Mesenchymal stem cell (in vitro differentiated cells and primary cell): ENCODE data around the gene ABHD2. TPM values are rescaled to one million over a fixed set of nuclear protein-coding genes. Genes with fewer than 3 reads are reported as not detected.
"Not testable (repeated sequence)": the region's sequence is repeated elsewhere in the genome, so short reads cannot be mapped to it uniquely, and the experiment has no call there.

Experiments used
- DNase-seq: peaks from one replicate; pipeline ENCODE4 v3.0.0-alpha.2; 2013
- H2AFZ ChIP-seq: one replicate; pipeline ENCODE4 v1.6.1; 2013; ENCODE audit warnings: low read depth, mild to moderate bottlenecking, control low read depth, inconsistent platforms, low read length, moderate library complexity
- H2AK5ac ChIP-seq: 2 replicates; pipeline ENCODE4 v1.6.1; 2013; ENCODE audit warnings: low read length, moderate library complexity, mild to moderate bottlenecking, inconsistent platforms; ENCODE audit not compliant: severe bottlenecking
- H2BK120ac ChIP-seq: one replicate; pipeline ENCODE4 v1.6.1; 2013; ENCODE audit warnings: low read depth, mild to moderate bottlenecking, inconsistent platforms, low read length, moderate library complexity
- H2BK12ac ChIP-seq, 2 experiments: one replicate each; pipeline ENCODE4 v1.6.1; 2013; ENCODE audit warnings: inconsistent platforms in 2 of 2, low read length in 2 of 2, mild to moderate bottlenecking in 2 of 2, moderate library complexity in 2 of 2, control low read depth in 1 of 2
- H2BK15ac ChIP-seq: one replicate; pipeline ENCODE4 v1.6.1; 2013; ENCODE audit warnings: mild to moderate bottlenecking, low read depth, inconsistent platforms; ENCODE audit not compliant: poor library complexity, severe bottlenecking
- H2BK5ac ChIP-seq: 2 replicates; pipeline ENCODE4 v1.6.1; 2013; ENCODE audit warnings: low read depth, mild to moderate bottlenecking, low read length, control low read depth, inconsistent platforms; ENCODE audit not compliant: poor library complexity, severe bottlenecking
- H3K14ac ChIP-seq, 2 experiments: one replicate each; pipeline ENCODE4 v1.6.1; 2013; ENCODE audit warnings: inconsistent platforms in 2 of 2, low read length in 2 of 2, control low read depth in 1 of 2, mild to moderate bottlenecking in 1 of 2, moderate library complexity in 1 of 2
- H3K18ac ChIP-seq, 2 experiments: one replicate each; pipeline ENCODE4 v1.6.1; 2013; ENCODE audit warnings: inconsistent platforms in 2 of 2, low read length in 2 of 2, control low read depth in 1 of 2, low read depth in 1 of 2, mild to moderate bottlenecking in 1 of 2
- H3K23ac ChIP-seq, 2 experiments: one replicate each; pipeline ENCODE4 v1.6.1; 2013; ENCODE audit warnings: inconsistent platforms in 2 of 2, low read length in 2 of 2, mild to moderate bottlenecking in 2 of 2, moderate library complexity in 2 of 2, control low read depth in 1 of 2
- H3K27ac ChIP-seq: 2 replicates; pipeline ENCODE4 v1.5.1; 2013; ENCODE audit warnings: mild to moderate bottlenecking, moderate library complexity, low read length, control low read depth, inconsistent platforms; ENCODE audit not compliant: poor library complexity, severe bottlenecking
- H3K27me3 ChIP-seq, 2 experiments: 2 replicates each; pipeline versions ENCODE4 v1.6.1 to v1.7.0; 2013; ENCODE audit warnings: low read length in 2 of 2, mild to moderate bottlenecking in 2 of 2, moderate library complexity in 2 of 2, control low read depth in 1 of 2, inconsistent platforms in 1 of 2; ENCODE audit not compliant: control insufficient read depth in 1 of 2, insufficient read depth in 1 of 2
- H3K36me3 ChIP-seq, 2 experiments: 2 replicates each; pipeline versions ENCODE4 v1.6.1 to v1.7.0; 2013; ENCODE audit warnings: low read length in 2 of 2, control low read depth in 1 of 2, inconsistent platforms in 1 of 2, low read depth in 1 of 2, mild to moderate bottlenecking in 1 of 2; ENCODE audit not compliant: insufficient read depth in 2 of 2, control insufficient read depth in 1 of 2
- H3K4ac ChIP-seq, 2 experiments: one replicate each; pipeline ENCODE4 v1.6.1; 2013; ENCODE audit warnings: inconsistent platforms in 2 of 2, low read length in 2 of 2, mild to moderate bottlenecking in 2 of 2, moderate library complexity in 2 of 2, control low read depth in 1 of 2, low read depth in 1 of 2
- H3K4me1 ChIP-seq: 2 replicates; pipeline ENCODE4 v1.6.1; 2013; ENCODE audit warnings: low read depth, low read length, control low read depth; ENCODE audit not compliant: control insufficient read depth, insufficient read depth
- H3K4me2 ChIP-seq: 2 replicates; pipeline ENCODE4 v1.6.1; 2013; ENCODE audit warnings: low read length, mild to moderate bottlenecking, inconsistent platforms; ENCODE audit not compliant: poor library complexity, severe bottlenecking
- H3K4me3 ChIP-seq, 2 experiments: 2 replicates each; pipeline versions ENCODE4 v1.5.1 to v1.7.0; 2013; ENCODE audit warnings: low read length in 2 of 2, mild to moderate bottlenecking in 2 of 2, control low read depth in 1 of 2, low read depth in 1 of 2; ENCODE audit not compliant: insufficient read depth in 1 of 2
- H3K79me1 ChIP-seq: replicated peaks from 2 replicates; pipeline ENCODE4 v1.6.1; 2013; ENCODE audit warnings: mild to moderate bottlenecking, control low read depth, low read length, inconsistent platforms; ENCODE audit not compliant: poor library complexity, severe bottlenecking
- H3K9ac ChIP-seq: 2 replicates; pipeline ENCODE4 v1.7.0; 2013; ENCODE audit warnings: mild to moderate bottlenecking, low read length, moderate library complexity
- H3K9me3 ChIP-seq: 2 replicates; pipeline ENCODE4 v1.7.0; 2013; ENCODE audit warnings: mild to moderate bottlenecking, low read length; ENCODE audit not compliant: control insufficient read depth
- H4K8ac ChIP-seq: one replicate; pipeline ENCODE4 v1.6.1; 2013; ENCODE audit warnings: inconsistent platforms, mild to moderate bottlenecking, low read length, moderate library complexity
- H4K91ac ChIP-seq: one replicate; pipeline ENCODE4 v1.6.1; 2013; ENCODE audit warnings: mild to moderate bottlenecking, low read length, inconsistent platforms
- WGBS: methylation state at CpG from one replicate; pipeline ENCODE4 v1.1.7; 2013; ENCODE audit warnings: mixed read lengths; 5-methylcytosine and 5-hydroxymethylcytosine counted together
- small RNA-seq: library from polyadenylated mRNA; stranded (forward); fragments of <200 nt; extraction: miRNeasy Mini kit (QIAGEN cat#:217004); gene quantifications from one replicate; pipeline ENCODE3, GENCODE V24; 2013; ENCODE audit warnings: low read depth

ABHD2 gene

DNA sequence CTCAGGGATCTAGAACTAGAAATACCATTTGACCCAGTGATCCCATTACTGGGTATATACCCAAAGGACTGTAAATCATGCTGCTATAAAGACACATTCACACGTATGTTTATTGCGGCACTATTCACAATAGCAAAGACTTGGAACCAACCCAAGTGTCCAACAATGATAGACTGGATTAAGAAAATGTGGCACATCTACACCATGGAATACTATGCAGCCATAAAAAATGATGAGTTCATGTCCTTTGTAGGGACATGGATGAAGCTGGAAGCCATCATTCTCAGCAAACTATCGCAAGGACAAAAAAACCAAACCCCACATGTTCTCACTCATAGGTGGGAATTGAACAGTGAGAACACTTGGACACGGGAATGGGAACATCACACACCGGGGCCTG is 161.9 kb downstream of the ABHD2 start:
- not testable (repeated sequence) for H3K79me1 ChIP-seq, H2BK5ac ChIP-seq, H3K4me3 ChIP-seq, H3K27me3 ChIP-seq, H3K4ac ChIP-seq, H3K14ac ChIP-seq, H2BK12ac ChIP-seq, H2BK15ac ChIP-seq, H4K8ac ChIP-seq, H4K91ac ChIP-seq, H3K23ac ChIP-seq, DNase-seq, H3K36me3 ChIP-seq, H2BK120ac ChIP-seq, H2AFZ ChIP-seq, H3K9ac ChIP-seq, H2AK5ac ChIP-seq, H3K18ac ChIP-seq, H3K4me2 ChIP-seq, H3K4me1 ChIP-seq, H3K9me3 ChIP-seq, H3K27ac ChIP-seq
- no CpG with 5 or more reads among the region's 5 CpGs for whole genome bisulfite sequencing

Small RNAs within 50 kb of the gene (small RNA-seq; reads per million reads assigned to genes)
- not detected for gene RNU7-195P
